WI38 (cell line): ENCODE results near the gene SUFU.

Source experiments
- H3K4me3 ChIP-seq: 2 replicates; pipeline ENCODE4 v1.5.1; 2011; ENCODE audit warnings: low read depth, mild to moderate bottlenecking, control low read depth, low read length
- TF ChIP-seq, protein P1 (sequence below): IDR thresholded peaks from 2 replicates; pipeline ENCODE4 v1.5.1; 2012; ENCODE audit warnings: low read depth, mild to moderate bottlenecking, control low read depth, low read length

The SUFU gene

DNA sequence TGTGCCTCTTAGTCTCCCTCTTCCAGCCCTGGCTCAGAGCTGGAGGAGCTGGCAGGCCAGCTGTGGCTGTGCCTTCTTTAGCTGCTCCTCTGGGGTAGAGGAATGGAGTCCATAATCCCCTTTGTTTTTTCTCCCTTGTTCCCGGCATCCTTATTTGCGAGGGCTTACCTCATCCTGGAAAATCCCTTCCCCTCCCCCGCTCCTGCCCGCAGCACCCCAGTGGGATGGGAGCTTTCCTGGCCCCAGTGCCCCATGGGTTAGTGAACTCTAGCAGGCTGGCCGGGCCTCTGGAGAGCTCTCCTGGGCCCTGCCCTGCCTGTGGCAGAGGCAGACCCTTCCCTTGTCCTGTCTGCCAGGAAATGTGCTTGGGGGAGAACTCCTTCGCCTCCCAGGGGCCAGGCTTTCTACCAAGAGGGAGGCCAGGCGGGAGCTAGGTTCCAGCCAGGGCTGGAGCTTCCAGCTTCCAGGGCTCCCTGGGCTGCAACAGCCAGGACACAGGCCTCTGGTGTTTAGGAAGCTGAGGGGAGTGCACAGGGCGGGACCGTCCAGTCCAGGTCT lies 124.0 kb downstream of the SUFU start:
- no peak overlapping the region for H3K4me3 ChIP-seq
- TF ChIP-seq, protein P1, sequence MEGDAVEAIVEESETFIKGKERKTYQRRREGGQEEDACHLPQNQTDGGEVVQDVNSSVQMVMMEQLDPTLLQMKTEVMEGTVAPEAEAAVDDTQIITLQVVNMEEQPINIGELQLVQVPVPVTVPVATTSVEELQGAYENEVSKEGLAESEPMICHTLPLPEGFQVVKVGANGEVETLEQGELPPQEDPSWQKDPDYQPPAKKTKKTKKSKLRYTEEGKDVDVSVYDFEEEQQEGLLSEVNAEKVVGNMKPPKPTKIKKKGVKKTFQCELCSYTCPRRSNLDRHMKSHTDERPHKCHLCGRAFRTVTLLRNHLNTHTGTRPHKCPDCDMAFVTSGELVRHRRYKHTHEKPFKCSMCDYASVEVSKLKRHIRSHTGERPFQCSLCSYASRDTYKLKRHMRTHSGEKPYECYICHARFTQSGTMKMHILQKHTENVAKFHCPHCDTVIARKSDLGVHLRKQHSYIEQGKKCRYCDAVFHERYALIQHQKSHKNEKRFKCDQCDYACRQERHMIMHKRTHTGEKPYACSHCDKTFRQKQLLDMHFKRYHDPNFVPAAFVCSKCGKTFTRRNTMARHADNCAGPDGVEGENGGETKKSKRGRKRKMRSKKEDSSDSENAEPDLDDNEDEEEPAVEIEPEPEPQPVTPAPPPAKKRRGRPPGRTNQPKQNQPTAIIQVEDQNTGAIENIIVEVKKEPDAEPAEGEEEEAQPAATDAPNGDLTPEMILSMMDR = no peak

DNA sequence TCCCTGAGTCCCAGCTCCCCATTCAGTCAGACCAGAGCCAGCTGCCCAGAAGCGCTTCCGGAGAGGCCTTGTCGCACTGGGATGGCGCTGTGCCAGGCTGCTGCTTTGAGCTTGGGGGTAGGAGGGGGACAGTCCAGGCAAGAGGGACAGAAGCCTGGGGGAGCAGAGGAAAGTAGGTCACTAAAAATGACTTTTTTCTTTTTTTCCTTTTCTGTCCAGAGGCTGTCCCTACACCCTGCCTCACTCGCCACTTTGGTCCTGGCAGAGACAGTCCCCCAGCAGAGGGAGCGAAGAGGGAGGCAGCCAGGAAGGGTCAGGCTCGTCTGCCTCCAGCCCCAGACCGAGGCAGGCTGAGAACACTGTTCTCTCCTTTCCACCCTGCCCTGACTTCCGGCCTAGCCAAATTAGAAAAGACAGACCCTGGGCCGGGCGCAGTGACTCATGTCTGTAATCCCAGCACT lies 124.7 kb downstream of the SUFU start:
- no peak overlapping the region for H3K4me3 ChIP-seq
- TF ChIP-seq, protein P1 = no peak

DNA sequence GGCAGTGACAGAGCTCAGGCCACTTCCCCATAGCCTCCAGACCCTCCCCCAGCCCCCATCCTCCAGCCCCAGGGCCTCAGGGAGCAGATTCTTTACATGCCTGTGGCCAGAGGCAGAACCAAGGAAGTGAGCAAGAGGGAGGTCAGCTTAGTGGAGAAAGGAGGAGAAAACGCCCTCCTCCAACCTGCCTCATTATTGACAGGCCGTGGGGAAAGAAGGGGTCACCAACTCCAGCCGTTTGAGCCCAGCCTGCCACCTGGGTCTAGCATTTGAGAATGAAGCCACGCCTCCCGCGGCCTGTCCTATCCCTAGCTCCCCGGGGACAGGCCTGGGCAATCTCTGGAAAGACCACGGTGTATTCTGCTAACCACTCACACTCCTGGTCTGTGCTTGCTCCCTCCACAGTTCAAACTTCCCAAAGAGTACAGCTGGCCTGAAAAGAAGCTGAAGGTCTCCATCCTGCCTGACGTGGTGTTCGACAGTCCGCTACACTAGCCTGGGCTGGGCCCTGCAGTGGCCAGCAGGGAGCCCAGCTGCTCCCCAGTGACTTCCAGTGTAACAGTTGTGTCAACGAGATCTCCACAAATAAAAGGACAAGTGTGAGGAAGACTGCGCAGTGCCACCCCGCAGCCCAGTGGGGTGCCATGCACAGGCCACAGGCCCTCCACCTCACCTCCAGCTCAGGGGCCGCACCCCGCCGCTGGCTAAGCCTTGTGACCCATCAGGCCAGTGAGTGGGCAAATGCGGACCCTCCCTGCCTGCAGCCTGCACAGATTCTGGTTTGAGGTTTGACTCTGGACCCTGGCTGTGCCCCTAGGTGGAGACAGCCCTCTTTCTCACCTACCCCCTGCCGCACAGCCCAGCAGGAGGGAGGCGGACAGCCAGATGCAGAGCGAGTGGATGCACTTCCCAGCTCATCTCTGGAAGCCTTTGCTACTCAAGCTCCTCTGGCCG lies 126.2 kb downstream of the SUFU start:
- H3K4me3 ChIP-seq = no peak overlapping the region
- TF ChIP-seq, protein P1 = no peak

DNA sequence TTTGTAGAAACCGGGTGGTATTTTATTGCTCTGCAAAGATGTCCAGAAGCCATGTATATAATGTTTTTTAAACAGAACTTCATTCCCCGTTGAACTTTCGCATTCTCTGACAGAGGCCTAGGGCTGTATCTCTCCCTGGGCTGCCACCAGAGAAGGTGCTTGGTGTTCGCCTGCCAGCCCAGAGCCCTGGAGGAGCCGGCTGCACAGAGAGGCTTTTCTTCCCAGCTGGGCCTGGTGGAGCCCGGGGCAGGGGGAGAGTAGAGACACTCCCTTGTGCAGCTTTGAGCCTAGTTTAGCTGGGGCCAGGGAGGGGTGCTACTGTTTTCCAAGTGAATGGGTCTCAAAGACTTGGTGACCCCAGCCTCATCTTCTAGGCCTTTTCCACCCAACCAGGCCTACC lies 126.9 kb downstream of the SUFU start:
- H3K4me3 ChIP-seq = no peak overlapping the region
- TF ChIP-seq, protein P1 = no peak

DNA sequence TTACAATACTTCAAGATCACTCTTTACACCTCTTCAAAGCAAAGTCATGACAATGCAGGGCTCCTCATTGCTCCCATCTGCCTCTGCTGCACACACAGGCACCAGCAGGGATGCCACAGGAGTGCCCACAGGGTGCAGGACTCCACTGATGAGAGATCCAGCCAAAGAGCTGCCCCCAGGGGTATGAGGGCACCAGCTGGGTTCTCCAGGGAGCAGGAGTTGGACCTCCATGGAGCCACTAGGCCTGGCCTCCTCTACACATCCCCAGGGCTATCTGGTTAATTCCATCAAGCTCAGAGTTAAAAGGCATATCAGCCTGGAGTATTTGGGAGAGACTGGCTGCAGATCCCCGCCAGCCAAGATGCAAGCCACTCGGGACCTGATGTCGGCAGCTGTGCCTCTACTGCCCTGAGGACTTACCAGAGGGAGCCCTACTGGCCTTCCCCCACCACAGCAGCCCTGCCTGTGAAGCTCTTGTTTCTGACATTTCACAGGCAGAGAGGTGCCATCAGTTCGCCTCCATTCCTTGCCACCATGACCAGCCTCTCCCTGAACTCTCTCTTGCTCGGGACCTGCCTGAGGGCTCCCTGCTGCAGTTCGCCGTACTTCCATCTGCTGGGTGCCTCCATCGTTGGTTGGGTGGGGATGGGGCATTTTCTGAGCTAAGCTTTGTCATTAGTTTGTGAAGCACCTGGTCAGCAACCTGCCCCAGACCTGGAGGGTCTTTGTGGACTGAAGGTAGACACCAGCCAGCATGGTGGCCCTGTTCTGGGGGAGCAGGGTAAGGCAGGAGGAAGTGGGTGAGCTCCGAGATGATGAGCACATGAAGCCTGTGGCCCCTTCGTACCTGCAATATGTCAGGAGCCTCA lies 128.0 kb downstream of the SUFU start:
- TF ChIP-seq, protein P1 = no peak
- H3K4me3 ChIP-seq = no peak overlapping the region

DNA sequence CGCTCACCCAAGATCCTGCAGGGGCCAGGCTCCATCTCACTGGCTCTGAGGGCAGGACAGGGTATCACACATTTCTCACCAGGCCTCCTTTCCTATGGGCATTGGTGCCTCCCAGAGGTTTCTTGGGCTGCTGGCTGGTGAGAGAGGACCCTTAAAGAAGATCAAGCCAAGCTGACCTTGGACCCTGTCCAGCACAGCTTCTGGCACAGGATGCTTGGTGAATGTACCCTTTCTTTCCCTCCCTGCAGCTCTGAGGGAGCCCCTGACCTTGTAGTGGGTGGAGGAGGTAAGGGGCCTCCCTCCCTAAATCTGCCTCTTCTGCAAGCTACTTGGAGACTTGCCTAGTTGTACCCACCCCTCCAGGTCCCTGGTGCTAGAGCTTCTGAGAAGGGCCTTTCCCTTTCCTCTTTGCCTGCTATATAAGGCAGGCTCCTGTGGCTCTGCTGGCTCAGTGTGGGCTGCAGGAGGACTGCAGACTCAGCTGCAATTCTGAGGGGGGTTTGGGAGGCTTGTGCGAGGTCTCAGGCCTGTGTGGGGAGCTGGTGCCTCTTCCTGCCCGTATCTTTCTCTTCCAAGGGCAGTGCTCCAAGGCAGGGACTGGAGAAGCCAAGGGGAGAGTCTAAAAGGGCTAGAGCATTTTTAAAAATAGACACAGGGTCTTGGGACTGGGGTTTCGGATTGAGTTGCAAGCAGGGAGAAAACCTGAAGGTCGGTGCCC lies 128.8 kb downstream of the SUFU start:
- TF ChIP-seq, protein P1 = no peak
- H3K4me3 ChIP-seq = 0 out of 2 replicates have a peak overlapping the region, but pooled peaks have one; percentile 2
